HG02973 (cell line): ENCODE measurements around the gene CYP4F3.
"Not testable (repeated sequence)": the region's sequence is repeated elsewhere in the genome, so short reads cannot be mapped to it uniquely, and the experiment has no call there.

Experiments used
- ATAC-seq: cut with Tn5 transposase; IDR thresholded peaks from one replicate; pipeline ENCODE4 v1.9.1; 2021; ENCODE audit warnings: moderate library complexity; ENCODE audit not compliant: unreplicated experiment

The CYP4F3 gene

GRCh38 chr19:15629003-15629880 is 11.5 kb upstream of the CYP4F3 start:
- no peak for ATAC-seq

GRCh38 chr19:15631817-15632216 is 8.9 kb upstream of the CYP4F3 start:
- ATAC-seq = no peak

- ATAC-seq = no peak
Observed at GRCh38 chr19:15633082-15633835, 7.4 kb upstream of the CYP4F3 start.

- no peak for ATAC-seq
Observed at GRCh38 chr19:15634105-15634504, 6.6 kb upstream of the CYP4F3 start.

GRCh38 chr19:15635016-15635805 is 5.5 kb upstream of the CYP4F3 start:
- no peak for ATAC-seq

GRCh38 chr19:15636026-15636425 is 4.7 kb upstream of the CYP4F3 start:
- ATAC-seq = no peak

- ATAC-seq = no peak
Observed at GRCh38 chr19:15639596-15639995, 1.1 kb upstream of the CYP4F3 start.

GRCh38 chr19:15640904-15641597 is 354 bp downstream of the CYP4F3 start:
- no peak for ATAC-seq

- no peak for ATAC-seq
Observed at GRCh38 chr19:15641901-15642491, 1.3 kb downstream of the CYP4F3 start.

GRCh38 chr19:15642807-15643206 is 2.1 kb downstream of the CYP4F3 start:
- no peak for ATAC-seq

GRCh38 chr19:15643387-15643786 is 2.7 kb downstream of the CYP4F3 start:
- ATAC-seq = no peak

GRCh38 chr19:15644066-15644741 is 3.5 kb downstream of the CYP4F3 start:
- no peak for ATAC-seq

GRCh38 chr19:15644816-15645215 is 4.1 kb downstream of the CYP4F3 start:
- no peak for ATAC-seq

- no peak for ATAC-seq
Observed at GRCh38 chr19:15649526-15649925, 8.8 kb downstream of the CYP4F3 start.

- ATAC-seq = not testable (repeated sequence)
Observed at GRCh38 chr19:15650123-15650522, 9.4 kb downstream of the CYP4F3 start.

- no peak for ATAC-seq
Observed at GRCh38 chr19:15651791-15652190, 11.1 kb downstream of the CYP4F3 start.

GRCh38 chr19:15652559-15653278 is 12.0 kb downstream of the CYP4F3 start:
- ATAC-seq = no peak

- ATAC-seq = no peak
Observed at GRCh38 chr19:15656467-15656866, 15.8 kb downstream of the CYP4F3 start.

- ATAC-seq = no peak
Observed at GRCh38 chr19:15663247-15663646, 22.6 kb downstream of the CYP4F3 start.
